ENCODE measurements around the gene FOXE1. TPM values are rescaled to one million over a fixed set of nuclear protein-coding genes. Genes with fewer than 3 reads are reported as not detected.

FOXE1 gene
- total RNA-seq, 1 experiment from 2014 or later, result not detected

DNA sequence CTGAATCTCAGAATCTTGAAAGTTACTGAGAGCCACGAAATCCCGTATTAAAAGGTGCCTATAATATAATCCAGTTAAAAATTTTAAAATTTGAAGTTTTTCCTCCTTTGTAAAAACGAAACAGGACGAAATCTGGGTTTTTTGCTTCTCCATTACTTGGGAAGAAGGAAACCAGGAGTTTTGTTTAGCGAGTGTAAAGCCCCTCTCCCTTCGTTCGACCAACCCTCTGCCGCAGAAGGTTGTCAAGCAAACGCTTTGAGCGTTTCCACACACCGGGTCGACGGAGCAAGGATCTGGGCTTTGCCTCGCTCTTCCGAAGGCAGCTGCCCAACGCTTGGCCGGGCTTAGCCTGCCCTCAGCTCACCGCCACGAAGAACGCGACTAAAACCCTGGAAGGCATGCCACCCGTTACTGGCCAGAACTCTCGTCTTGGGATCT is 1.6 kb upstream of the FOXE1 start:
- intact Hi-C loops (cut with micrococcal nuclease), result no loop called here
- TF ChIP-seq, protein P1, sequence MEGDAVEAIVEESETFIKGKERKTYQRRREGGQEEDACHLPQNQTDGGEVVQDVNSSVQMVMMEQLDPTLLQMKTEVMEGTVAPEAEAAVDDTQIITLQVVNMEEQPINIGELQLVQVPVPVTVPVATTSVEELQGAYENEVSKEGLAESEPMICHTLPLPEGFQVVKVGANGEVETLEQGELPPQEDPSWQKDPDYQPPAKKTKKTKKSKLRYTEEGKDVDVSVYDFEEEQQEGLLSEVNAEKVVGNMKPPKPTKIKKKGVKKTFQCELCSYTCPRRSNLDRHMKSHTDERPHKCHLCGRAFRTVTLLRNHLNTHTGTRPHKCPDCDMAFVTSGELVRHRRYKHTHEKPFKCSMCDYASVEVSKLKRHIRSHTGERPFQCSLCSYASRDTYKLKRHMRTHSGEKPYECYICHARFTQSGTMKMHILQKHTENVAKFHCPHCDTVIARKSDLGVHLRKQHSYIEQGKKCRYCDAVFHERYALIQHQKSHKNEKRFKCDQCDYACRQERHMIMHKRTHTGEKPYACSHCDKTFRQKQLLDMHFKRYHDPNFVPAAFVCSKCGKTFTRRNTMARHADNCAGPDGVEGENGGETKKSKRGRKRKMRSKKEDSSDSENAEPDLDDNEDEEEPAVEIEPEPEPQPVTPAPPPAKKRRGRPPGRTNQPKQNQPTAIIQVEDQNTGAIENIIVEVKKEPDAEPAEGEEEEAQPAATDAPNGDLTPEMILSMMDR (IDR thresholded peaks at IDR 0.05; ENCODE audit: unreplicated experiment), result no peak
- no peak for DNase-seq (ENCODE audit: unreplicated experiment)
- CTCF ChIA-PET, result interaction anchor here (0.6 kb wide), 1 partner anchor 924 kb away, joined by 3 read pairs; no protein-coding TSS in a partner anchor
- H3K36me3 Mint-ChIP-seq (ENCODE audit: insufficient read depth, unreplicated experiment), result no peaks in the 10 kb centered on the region
- POLR2A ChIA-PET, result no interaction called here
- no peaks in the 10 kb centered on the region for H3K4me1 Mint-ChIP-seq (ENCODE audit: insufficient read depth, unreplicated experiment)
- no TSS peak for BruUV-seq (replicated peaks)
- no peak overlapping the region for H3K27ac Mint-ChIP-seq (ENCODE audit: low read depth, unreplicated experiment)
- H3K9me3 Mint-ChIP-seq (ENCODE audit: unreplicated experiment), result no peaks in the 10 kb centered on the region
- H3K27me3 Mint-ChIP-seq (ENCODE audit: insufficient read depth, unreplicated experiment), result peaks cover 49% of the 10 kb centered on the region
- H3K4me3 Mint-ChIP-seq (ENCODE audit: unreplicated experiment), result no peak overlapping the region

DNA sequence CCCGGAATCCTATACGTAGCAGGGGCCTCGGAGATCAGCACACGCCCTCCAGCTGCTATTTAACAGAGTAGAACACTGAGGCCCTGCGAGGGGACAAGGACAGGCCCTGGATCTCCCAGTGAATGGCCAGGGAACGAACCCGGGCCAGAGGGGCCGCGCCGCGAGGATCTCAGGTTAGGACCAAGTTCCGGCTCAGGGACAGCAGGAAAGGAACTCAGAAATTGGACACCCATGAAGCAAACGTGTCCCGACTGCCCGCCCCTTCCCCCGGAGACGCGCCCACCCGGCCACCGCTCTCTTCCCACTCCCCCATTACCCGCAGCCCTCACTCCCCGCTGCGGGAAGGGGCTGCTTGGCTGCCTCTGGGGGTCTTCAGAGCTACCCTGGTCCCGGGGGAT is 1.0 kb upstream of the FOXE1 start:
- H3K9me3 Mint-ChIP-seq (ENCODE audit: unreplicated experiment), result no peaks in the 10 kb centered on the region
- BruUV-seq (replicated peaks), result no TSS peak
- TF ChIP-seq, protein P1 (IDR thresholded peaks at IDR 0.05; ENCODE audit: unreplicated experiment), result no peak
- POLR2A ChIA-PET, result no interaction called here
- H3K36me3 Mint-ChIP-seq (ENCODE audit: insufficient read depth, unreplicated experiment), result no peaks in the 10 kb centered on the region
- CTCF ChIA-PET, result interaction anchor here (0.6 kb wide), 1 partner anchor 924 kb away, joined by 3 read pairs; no protein-coding TSS in a partner anchor
- intact Hi-C loops (cut with micrococcal nuclease), result no loop called here
- H3K4me1 Mint-ChIP-seq (ENCODE audit: insufficient read depth, unreplicated experiment), result no peaks in the 10 kb centered on the region
- H3K4me3 Mint-ChIP-seq (ENCODE audit: unreplicated experiment), result no peak overlapping the region
- no peak for DNase-seq (ENCODE audit: unreplicated experiment)
- H3K27me3 Mint-ChIP-seq (ENCODE audit: insufficient read depth, unreplicated experiment), result peaks cover 49% of the 10 kb centered on the region
- H3K27ac Mint-ChIP-seq (ENCODE audit: low read depth, unreplicated experiment), result no peak overlapping the region

DNA sequence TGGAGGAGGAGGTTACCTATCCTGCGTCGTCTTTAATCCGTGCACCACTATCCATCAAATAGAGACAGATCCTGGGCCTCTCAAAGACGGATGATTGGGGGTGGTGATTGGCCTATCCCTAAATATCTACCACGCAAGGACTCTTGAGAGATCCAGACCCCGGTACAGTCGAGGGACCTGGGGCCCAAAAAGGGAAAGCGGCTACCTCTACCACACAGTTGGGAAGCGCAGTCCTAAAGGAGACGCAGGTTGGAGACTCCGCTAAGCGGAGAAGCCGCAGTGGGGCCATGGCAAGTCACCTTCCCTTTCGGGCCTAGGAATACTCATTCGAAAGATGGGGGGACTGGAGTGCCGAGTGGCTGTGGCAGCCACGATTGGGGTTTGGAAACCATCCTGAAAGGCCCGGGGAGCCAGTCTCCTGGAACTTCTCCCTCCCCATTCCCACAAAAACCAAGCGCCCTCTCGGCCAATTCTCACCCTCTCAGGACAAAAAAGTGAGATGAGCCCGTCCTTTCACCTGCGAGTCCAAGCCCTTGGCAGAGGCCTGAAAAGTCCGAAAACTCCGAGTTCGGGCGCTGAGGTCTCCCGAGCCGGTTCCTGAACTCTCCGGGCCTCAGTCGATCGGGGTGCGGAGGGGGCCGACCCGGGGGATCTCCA is 499 bp upstream of the FOXE1 start:
- H3K9me3 Mint-ChIP-seq (ENCODE audit: unreplicated experiment), result no peaks in the 10 kb centered on the region
- DNase-seq (ENCODE audit: unreplicated experiment), result no peak
- ChIA-PET POLR2A (no interaction called here), CTCF (no interaction called here)
- no TSS peak for BruUV-seq (replicated peaks)
- no peaks in the 10 kb centered on the region for H3K4me1 Mint-ChIP-seq (ENCODE audit: insufficient read depth, unreplicated experiment)
- TF ChIP-seq, protein P1 (IDR thresholded peaks at IDR 0.05; ENCODE audit: unreplicated experiment), result no peak
- intact Hi-C loops (cut with micrococcal nuclease), result no loop called here
- H3K27ac Mint-ChIP-seq (ENCODE audit: low read depth, unreplicated experiment), result no peak overlapping the region
- H3K27me3 Mint-ChIP-seq (ENCODE audit: insufficient read depth, unreplicated experiment), result peaks cover 49% of the 10 kb centered on the region
- no peaks in the 10 kb centered on the region for H3K36me3 Mint-ChIP-seq (ENCODE audit: insufficient read depth, unreplicated experiment)
- H3K4me3 Mint-ChIP-seq (ENCODE audit: unreplicated experiment), result no peak overlapping the region

DNA sequence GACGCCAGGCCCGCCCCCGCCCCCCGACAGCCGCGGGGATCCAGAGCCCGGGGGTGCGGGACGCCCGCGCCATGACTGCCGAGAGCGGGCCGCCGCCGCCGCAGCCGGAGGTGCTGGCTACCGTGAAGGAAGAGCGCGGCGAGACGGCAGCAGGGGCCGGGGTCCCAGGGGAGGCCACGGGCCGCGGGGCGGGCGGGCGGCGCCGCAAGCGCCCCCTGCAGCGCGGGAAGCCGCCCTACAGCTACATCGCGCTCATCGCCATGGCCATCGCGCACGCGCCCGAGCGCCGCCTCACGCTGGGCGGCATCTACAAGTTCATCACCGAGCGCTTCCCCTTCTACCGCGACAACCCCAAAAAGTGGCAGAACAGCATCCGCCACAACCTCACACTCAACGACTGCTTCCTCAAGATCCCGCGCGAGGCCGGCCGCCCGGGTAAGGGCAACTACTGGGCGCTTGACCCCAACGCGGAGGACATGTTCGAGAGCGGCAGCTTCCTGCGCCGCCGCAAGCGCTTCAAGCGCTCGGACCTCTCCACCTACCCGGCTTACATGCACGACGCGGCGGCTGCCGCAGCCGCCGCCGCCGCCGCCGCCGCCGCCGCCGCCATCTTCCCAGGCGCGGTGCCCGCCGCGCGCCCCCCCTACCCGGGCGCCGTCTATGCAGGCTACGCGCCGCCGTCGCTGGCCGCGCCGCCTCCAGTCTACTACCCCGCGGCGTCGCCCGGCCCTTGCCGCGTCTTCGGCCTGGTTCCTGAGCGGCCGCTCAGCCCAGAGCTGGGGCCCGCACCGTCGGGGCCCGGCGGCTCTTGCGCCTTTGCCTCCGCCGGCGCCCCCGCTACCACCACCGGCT is 1.0 kb downstream of the FOXE1 start:
- no peaks in the 10 kb centered on the region for H3K4me1 Mint-ChIP-seq (ENCODE audit: insufficient read depth, unreplicated experiment)
- no peak for DNase-seq (ENCODE audit: unreplicated experiment)
- H3K27me3 Mint-ChIP-seq (ENCODE audit: insufficient read depth, unreplicated experiment), result peaks cover 44% of the 10 kb centered on the region
- CTCF ChIA-PET, result interaction anchor here (0.8 kb wide), 1 partner anchor 1120 kb away, joined by 3 read pairs; no protein-coding TSS in a partner anchor
- H3K9me3 Mint-ChIP-seq (ENCODE audit: unreplicated experiment), result no peaks in the 10 kb centered on the region
- intact Hi-C loops (cut with micrococcal nuclease), result no loop called here
- H3K36me3 Mint-ChIP-seq (ENCODE audit: insufficient read depth, unreplicated experiment), result no peaks in the 10 kb centered on the region
- POLR2A ChIA-PET, result no interaction called here
- no TSS peak for BruUV-seq (replicated peaks)
- H3K4me3 Mint-ChIP-seq (ENCODE audit: unreplicated experiment), result no peak overlapping the region
- TF ChIP-seq, protein P1 (IDR thresholded peaks at IDR 0.05; ENCODE audit: unreplicated experiment), result no peak
- H3K27ac Mint-ChIP-seq (ENCODE audit: low read depth, unreplicated experiment), result no peak overlapping the region
